Activated CD8-positive, alpha-beta memory T cell treated with anti-CD3 and anti-CD28 coated beads, Interleukin-2, amount 50 U/mL, for 4 hours (primary cell): ENCODE measurements around the gene LAMA2.

Source experiments
- DNase-seq: peaks from one replicate; pipeline ENCODE4 v3.0.0-alpha.2; 2020

Gene LAMA2

DNA sequence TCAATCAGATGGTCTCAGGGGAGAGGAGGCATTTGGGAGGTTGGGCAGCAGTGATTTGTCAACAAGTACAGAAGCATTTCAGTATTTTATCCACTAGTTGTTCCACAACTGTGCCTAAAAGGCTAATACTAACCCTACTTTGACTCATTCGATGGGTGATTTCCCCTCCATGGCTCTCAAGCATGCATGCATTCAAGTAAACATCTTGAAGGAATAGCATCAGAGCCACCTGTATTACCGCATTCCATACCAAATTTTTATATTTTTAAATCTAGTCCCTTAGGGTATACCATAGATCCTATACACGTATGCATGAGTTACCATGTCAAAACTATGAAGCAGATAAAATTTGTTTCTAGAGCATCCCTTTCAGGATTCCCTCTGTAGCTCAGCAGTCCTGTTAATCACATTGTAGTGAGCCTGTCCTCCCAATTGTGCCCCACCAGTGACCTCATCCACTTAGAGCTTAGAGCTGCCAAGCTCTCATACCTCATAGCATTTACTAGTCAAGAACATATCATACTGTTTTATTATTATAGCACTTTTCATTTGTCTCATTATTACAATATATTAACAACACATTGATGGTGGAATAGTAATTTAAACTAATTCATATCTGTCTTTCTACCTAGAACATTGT, 213.8 kb downstream of the LAMA2 start:
- no peak for DNase-seq

DNA sequence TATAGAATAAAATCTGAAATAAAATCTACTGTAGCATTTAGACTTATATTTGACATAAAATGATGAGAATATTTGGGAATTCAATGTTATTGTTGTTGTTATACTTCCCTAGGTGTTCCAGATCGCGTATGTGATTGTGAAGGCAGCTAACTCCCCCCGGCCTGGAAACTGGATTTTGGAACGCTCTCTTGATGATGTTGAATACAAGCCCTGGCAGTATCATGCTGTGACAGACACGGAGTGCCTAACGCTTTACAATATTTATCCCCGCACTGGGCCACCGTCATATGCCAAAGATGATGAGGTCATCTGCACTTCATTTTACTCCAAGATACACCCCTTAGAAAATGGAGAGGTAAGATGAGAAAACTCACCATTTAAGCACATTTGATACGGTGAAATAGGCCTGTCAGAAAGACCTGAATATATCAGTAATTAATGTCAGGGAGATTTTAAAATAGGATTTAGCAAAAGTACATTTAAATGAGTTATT, 215.2 kb downstream of the LAMA2 start:
- no peak for DNase-seq

DNA sequence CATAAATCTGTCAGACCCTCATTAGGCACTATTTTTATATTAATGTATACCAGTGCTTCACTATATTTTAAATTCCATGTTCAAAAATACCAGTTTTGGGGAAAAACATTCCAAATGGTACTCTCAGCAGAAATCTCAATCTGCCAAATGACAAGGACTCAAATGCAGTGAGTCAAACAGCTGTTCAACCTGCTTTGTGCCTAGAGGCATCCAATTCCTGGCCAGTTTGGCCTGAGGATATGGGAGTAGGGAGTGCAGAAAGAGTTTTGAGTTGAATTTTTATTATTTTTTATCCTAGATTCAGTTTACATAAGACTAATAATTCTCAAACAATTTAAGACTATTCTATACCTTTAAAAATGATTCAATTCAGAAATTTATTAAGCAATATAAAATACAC, 216.8 kb downstream of the LAMA2 start:
- no peak for DNase-seq

- DNase-seq, result no peak
Observed at GRCh38 chr6:129100164-129100563, 217.2 kb downstream of the LAMA2 start.

GRCh38 chr6:129102741-129103140, 219.8 kb downstream of the LAMA2 start:
- DNase-seq, result no peak

DNA sequence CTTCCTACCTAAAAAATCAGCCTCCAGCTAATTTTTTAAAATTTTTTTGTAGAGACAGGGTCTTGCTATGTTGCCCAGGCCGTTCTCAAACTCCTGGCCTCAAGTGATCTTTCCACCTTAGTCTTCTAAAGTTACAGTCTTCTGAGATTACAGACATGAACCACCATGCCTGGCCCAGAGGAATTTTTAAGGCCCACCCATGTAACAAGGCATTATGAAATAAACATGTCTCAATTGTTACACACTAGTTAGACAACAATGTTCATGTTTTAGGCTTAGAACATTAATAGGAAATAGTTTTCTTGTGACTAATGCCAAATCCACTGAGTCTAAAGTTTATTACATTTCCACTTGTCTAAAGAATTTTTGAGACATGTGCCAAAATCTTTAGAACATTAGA, 221.2 kb downstream of the LAMA2 start:
- no peak for DNase-seq

- DNase-seq, result no peak
Observed at GRCh38 chr6:129104560-129104959, 221.6 kb downstream of the LAMA2 start.

- no peak for DNase-seq
Observed at GRCh38 chr6:129105035-129105434, 222.1 kb downstream of the LAMA2 start.

DNA sequence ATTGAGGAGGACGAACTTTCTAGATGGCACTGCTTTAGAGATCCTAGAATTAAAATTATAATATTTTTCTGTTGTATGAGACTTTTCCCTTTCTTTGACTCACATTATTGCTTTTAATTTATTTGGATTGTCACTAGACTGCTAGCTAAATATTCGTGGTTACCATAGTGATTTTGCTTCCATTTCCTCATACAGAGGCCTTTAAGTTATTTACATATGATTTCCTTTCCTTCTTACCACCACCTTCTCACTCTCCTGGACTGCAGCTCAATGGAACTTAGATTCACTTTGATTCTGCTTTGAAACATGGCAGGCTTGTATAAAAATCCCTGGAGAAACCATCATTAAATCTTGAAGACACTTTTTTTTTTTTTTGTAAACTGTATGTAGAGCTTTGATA, 222.9 kb downstream of the LAMA2 start:
- DNase-seq, result no peak

DNA sequence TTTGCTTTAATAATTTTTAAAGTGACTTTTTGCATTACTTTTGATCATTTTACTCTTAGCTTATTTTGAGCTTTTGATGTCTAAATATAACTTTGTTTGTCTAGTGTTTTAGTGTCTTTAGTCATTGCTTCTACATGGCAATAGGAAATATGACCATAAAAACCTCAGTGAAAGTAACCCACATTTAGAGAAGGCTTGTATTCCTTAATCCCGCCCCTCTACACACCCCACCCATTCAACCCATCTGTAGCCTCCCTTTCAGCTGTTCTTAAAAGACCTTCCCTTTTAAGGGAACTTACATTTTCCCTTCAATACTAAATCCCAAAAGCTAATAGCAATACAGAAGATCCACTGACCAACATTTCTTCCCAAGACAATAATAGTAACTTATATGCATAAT, 225.4 kb downstream of the LAMA2 start:
- no peak for DNase-seq

GRCh38 chr6:129110690-129111343, 227.9 kb downstream of the LAMA2 start:
- no peak for DNase-seq

DNA sequence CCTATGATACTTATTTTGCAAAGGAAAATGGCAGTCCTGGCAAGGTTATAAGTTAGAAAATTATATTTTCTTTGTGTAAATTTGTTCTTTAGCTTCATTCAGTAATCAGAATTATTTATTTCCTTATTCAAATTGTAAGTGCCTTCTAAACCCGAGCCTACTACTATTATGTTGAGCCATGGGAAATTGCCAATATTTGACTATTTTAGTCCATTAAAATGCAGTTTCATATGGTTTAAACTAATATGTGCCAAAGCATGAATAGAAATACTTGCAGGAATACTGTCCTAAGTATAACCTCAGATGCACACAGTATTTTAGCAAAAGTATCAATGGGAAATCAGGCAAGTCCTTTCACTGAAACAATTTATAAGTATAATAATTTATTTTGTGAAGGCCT, 228.4 kb downstream of the LAMA2 start:
- DNase-seq, result no peak

DNA sequence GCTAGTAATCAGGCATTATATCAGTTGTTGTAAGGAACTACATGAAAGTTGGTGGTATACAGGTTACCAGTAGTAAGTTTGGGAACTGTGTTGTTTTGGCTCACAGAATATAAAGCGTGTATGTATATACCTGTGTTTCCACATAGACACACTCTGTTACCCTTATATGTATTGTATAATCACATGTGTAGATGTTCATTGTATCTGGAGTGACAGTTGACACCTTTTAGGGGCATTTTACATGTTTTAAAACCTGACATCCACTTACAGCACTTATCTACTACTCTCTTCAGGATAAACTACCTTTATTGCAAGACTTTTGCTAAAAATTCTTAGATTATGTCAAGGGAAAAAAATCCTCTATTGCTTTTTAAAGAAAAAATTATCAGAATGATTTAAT, 228.9 kb downstream of the LAMA2 start:
- no peak for DNase-seq

- DNase-seq, result no peak
Observed at GRCh38 chr6:129112591-129112990, 229.7 kb downstream of the LAMA2 start.

DNA sequence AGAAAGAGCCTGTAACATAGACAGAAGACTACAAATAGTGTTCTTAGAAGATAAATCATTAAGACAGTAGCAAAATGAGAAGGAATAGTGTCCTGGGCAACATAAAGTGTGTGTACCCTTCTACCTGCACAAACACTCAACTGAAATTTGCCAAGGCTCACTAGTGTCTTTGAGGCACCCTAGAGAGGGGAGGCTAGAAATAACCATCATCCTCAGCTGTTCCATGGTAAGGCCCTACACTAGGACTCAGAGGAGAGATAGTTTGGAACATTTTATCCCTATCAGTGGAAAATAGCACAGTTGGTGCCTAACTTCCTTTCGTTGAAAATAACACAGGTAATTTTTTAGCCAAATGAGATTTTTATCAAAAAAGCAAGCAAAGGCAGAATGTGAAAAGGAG, 230.7 kb downstream of the LAMA2 start:
- DNase-seq, result no peak

- DNase-seq, result no peak
Observed at GRCh38 chr6:129114636-129115391, 231.9 kb downstream of the LAMA2 start.

DNA sequence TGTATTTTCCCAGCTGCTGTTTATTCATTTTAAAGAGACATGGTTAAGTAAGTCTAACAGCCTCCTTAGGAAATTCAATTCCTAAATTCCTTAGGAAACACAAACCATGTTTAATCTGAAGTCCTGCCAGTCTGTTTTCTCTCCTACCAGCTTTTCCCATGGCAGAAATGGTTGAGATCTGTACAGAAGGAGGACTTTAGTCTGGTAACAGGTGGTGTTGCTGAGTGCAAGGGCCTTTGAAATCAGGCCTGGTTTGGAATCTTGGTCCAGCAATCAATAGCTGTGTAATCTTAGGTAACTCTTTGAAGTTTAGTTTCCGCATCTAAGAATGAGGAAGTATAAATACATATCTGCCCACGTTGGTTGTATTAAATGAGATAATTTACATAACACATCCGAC, 232.5 kb downstream of the LAMA2 start:
- no peak for DNase-seq

GRCh38 chr6:129117355-129117754, 234.4 kb downstream of the LAMA2 start:
- no peak for DNase-seq

- DNase-seq, result no peak
Observed at GRCh38 chr6:129120856-129121638, 238.1 kb downstream of the LAMA2 start.

GRCh38 chr6:129124347-129124746, 241.4 kb downstream of the LAMA2 start:
- no peak for DNase-seq

GRCh38 chr6:129130106-129130505, 247.2 kb downstream of the LAMA2 start:
- DNase-seq, result no peak

DNA sequence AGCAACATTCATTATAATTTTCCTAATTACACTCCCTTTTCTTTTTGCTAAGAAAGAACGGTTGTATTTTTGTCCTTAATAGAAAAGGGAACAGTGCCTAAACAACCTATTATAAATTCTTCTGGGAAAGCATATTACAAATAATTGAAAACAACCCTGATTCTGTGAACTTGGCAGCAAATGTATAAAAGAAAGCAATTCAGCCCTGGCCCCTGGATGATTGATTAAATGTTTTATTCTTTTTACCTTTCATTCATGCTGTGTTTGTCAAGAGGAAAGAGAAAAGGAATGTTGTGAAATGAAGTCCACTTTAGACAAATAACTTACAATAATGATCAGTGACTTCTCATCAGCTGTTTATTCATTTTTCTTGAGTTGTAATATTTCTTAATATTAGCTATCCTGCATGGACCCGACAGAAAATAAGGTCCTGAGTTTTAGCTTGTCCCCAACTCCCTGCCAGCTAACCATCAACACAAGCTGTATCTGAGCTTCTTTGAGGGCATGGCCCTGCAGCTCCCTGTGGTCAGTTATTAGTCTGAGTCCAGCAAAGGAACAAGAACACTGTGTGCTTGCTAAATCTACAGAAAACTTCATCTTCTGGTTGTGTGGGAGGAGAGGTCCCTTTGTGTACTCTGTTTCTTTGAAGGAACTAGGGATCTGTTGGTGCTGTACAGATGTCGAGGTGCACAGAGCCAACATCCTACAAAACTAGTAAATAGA, 248.2 kb downstream of the LAMA2 start:
- DNase-seq, result no peak

- no peak for DNase-seq
Observed at GRCh38 chr6:129133770-129134192, 250.8 kb downstream of the LAMA2 start.
